Measurements from ENCODE around the gene STARD3. TPM values are rescaled to one million over a fixed set of nuclear protein-coding genes. Genes with fewer than 3 reads are reported as not detected.

Gene STARD3
- total and polyA plus RNA-seq, 9 of the 15 experiments (the other 6 are each of a cell fraction or from before 2014, with no cell fraction given), result 0.63 to 87.0 (median 46.0) TPM

DNA sequence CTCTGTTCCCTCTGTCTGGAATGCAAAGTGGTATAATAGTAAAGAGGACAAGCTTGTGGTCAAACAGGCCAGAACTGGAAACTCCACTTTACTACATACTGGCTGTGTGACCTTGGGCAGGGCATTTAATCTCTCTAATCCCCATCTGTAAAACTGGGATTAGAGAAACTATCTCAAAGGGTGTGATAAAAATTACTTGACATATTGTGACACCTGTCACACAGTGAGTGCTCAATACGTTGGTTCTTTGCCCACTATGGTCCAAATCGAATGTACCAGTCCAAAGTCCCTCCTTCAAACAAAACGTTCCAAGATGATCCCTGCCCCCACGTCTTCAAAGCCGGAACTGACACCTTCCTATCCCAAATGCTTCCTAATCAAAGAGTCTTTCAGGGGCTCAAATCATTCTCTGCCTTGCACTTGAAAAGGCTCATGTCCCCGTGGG is 50.2 kb downstream of the STARD3 start (continued):
- TF ChIP-seq, protein P1, sequence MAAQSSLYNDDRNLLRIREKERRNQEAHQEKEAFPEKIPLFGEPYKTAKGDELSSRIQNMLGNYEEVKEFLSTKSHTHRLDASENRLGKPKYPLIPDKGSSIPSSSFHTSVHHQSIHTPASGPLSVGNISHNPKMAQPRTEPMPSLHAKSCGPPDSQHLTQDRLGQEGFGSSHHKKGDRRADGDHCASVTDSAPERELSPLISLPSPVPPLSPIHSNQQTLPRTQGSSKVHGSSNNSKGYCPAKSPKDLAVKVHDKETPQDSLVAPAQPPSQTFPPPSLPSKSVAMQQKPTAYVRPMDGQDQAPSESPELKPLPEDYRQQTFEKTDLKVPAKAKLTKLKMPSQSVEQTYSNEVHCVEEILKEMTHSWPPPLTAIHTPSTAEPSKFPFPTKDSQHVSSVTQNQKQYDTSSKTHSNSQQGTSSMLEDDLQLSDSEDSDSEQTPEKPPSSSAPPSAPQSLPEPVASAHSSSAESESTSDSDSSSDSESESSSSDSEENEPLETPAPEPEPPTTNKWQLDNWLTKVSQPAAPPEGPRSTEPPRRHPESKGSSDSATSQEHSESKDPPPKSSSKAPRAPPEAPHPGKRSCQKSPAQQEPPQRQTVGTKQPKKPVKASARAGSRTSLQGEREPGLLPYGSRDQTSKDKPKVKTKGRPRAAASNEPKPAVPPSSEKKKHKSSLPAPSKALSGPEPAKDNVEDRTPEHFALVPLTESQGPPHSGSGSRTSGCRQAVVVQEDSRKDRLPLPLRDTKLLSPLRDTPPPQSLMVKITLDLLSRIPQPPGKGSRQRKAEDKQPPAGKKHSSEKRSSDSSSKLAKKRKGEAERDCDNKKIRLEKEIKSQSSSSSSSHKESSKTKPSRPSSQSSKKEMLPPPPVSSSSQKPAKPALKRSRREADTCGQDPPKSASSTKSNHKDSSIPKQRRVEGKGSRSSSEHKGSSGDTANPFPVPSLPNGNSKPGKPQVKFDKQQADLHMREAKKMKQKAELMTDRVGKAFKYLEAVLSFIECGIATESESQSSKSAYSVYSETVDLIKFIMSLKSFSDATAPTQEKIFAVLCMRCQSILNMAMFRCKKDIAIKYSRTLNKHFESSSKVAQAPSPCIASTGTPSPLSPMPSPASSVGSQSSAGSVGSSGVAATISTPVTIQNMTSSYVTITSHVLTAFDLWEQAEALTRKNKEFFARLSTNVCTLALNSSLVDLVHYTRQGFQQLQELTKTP (IDR thresholded peaks at IDR 0.05; ENCODE audit: low read depth in 1 of 2, partially characterized antibody in 2 of 2), result peak in 1 of 2 experiments; percentile 60
- 0 out of 2 replicates have a peak, but pooled peaks have one; percentile 38 for TF ChIP-seq ZNF766 (CRISPR knock-in tag; conservative IDR thresholded peaks at IDR 0.05)

DNA sequence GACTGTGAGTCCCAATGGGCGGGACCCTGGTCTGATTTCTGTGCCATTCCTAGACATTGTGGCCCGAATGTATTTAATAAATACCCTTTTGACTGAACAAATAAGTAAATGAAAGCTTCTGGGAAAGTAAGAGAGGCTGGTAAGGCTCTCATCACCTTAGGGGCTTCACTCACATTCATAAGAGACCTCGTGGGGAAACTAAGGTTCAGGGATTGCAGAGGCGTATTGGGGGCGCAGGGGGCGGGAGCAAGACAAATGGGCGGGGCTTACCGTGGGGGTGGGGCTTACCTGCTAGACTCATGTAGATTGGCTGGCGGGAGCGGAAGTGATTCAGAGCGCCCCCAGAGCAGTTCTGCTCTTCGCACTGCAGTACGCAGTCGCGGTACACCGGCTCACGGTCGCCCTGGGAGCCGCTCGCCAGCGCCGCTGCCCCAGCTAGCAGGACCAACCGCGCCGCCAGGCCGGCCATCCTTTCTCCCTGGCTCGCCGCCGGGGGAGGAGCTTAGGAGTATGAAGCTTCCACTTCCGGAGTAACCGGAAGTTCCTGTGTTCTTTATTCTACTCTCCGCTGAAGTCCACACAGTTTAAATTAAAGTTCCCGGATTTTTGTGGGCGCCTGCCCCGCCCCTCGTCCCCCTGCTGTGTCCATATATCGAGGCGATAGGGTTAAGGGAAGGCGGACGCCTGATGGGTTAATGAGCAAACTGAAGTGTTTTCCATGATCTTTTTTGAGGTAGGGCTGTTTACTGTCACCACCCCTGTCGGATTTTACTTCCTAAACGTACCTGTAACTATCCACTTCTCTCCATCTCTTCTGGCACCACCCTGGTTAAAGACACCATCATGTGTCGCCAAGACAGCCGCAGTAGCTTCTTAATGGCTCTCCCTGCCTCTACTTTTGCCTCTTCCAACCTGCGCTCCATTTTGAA is 50.9 kb downstream of the STARD3 start, which contains the start of gene PGAP3:
Gene PGAP3 (minus strand): TSS at position 512 of the 929 bp plus-strand sequence. CDS start 43 bp downstream, at position 469.
- H2AFZ ChIP-seq (ENCODE audit: low read depth, low read length), result peak within 1 kb of the TSS; percentile 87
- H3K9me3 ChIP-seq (replicated peaks; ENCODE audit: control insufficient read depth, insufficient read depth, low read depth, low read length), result no peaks in the 10 kb centered on the region
- peak within 1 kb of the TSS; percentile 75 to 90 for H3K9ac ChIP-seq (ENCODE audit: insufficient read depth in 1 of 2, low read depth in 2 of 2, low read length in 2 of 2)
- intact Hi-C loops (cut with micrococcal nuclease) (loop anchor here (5.0 kb wide), 1 partner anchor 44 kb away; the partner anchor contains the start of gene MIEN1), in situ Hi-C loops (cut with MboI) (no loop called here)
- peaks cover 7% of the 10 kb centered on the region; the same call in 2 of the 3 replicates for H3K79me2 ChIP-seq (ENCODE audit: control insufficient read depth, insufficient read depth, low read length)
- peak within 1 kb of the TSS; percentile 50 for H3K4me3 ChIP-seq
- H3K27ac ChIP-seq (ENCODE audit: extremely low read depth, low read depth, low read length), result peak within 1 kb of the TSS; percentile 78
- H3K4me1 ChIP-seq (replicated peaks in 1 of 2; ENCODE audit: control insufficient read depth in 2 of 2, insufficient read depth in 2 of 2, low read length in 2 of 2), result peaks cover 16 to 20% of the 10 kb centered on the region in 2 experiments; a peak in 4 of 5 replicates
- TSS peak; percentile 93 for BruUV-seq (replicated peaks)
- H3K27me3 ChIP-seq (ENCODE audit: control insufficient read depth in 2 of 2, insufficient read depth in 2 of 2, low read length in 2 of 2), result no peaks in the 10 kb centered on the region
- DNase-seq (ENCODE audit: extremely low read depth in 1 of 4, low spot score in 3 of 4) (peak; percentile 94 to 97 (median 94)), FAIRE-seq (peak; percentile 91), ATAC-seq (peak; percentile 93)
- WGBS (ENCODE audit: insufficient coverage, low coverage, missing lambda C conversion rate), result 2% methylated on average over 32 of the region's 45 CpGs
- no peaks in the 10 kb centered on the region for H4K20me1 ChIP-seq (replicated peaks; ENCODE audit: control insufficient read depth, insufficient read depth, low read length)
- no peaks in the 10 kb centered on the region for H3K9me1 ChIP-seq (ENCODE audit: control insufficient read depth, insufficient read depth, low read length)
- no peaks in the 10 kb centered on the region for H3K36me3 ChIP-seq (ENCODE audit: control insufficient read depth, insufficient read depth, low read length)
- H3K4me2 ChIP-seq (ENCODE audit: insufficient read depth, low read length), result peak within 1 kb of the TSS; percentile 95
- ChIA-PET POLR2A (interaction anchor here (0.5 to 2.0 kb wide), 21 partner anchors 9 to 406 kb away, joined by 3 to 16 read pairs (median 3); partner anchors contain the start of gene CDK12), CTCF (ENCODE audit: low intra/inter-chr PET ratio) (interaction anchor here (0.5 to 1.3 kb wide), 2 partner anchors 66 to 287 kb away, joined by 3 to 4 read pairs; no protein-coding TSS in a partner anchor)
- TF ChIP-seq ZNF695 (CRISPR knock-in tag; IDR thresholded peaks at IDR 0.05) (no peak), JUNB (CRISPR knock-in tag; conservative IDR thresholded peaks at IDR 0.05) (no peak), POLR3A (IDR thresholded peaks at IDR 0.05; ENCODE audit: borderline replicate concordance, extremely low read depth, insufficient read depth, insufficient read length) (no peak), ZNF668 (CRISPR knock-in tag; IDR thresholded peaks at IDR 0.05) (no peak), NCOA1 (IDR thresholded peaks at IDR 0.05; ENCODE audit: low read depth) (peak; percentile 74), ZNF124 (CRISPR knock-in tag; IDR thresholded peaks at IDR 0.05) (no peak), ZBTB1 (CRISPR knock-in tag; IDR thresholded peaks at IDR 0.05; ENCODE audit: borderline replicate concordance, low read depth) (no peak), NCOA4 (IDR thresholded peaks at IDR 0.05; ENCODE audit: partially characterized antibody) (no peak), ZNF717 (CRISPR knock-in tag; IDR thresholded peaks at IDR 0.05) (no peak), ADNP (tag; IDR thresholded peaks at IDR 0.05) (no peak), SNIP1 (IDR thresholded peaks at IDR 0.05; ENCODE audit: low read depth) (no peak)
- TF ChIP-seq, protein P2, sequence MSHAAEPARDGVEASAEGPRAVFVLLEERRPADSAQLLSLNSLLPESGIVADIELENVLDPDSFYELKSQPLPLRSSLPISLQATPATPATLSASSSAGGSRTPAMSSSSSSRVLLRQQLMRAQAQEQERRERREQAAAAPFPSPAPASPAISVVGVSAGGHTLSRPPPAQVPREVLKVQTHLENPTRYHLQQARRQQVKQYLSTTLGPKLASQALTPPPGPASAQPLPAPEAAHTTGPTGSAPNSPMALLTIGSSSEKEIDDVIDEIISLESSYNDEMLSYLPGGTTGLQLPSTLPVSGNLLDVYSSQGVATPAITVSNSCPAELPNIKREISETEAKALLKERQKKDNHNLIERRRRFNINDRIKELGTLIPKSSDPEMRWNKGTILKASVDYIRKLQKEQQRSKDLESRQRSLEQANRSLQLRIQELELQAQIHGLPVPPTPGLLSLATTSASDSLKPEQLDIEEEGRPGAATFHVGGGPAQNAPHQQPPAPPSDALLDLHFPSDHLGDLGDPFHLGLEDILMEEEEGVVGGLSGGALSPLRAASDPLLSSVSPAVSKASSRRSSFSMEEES (CRISPR knock-in tag; IDR thresholded peaks at IDR 0.05), result no peak
